Measurements from ENCODE around the gene UCHL3. TPM values are rescaled to one million over a fixed set of nuclear protein-coding genes. Genes with fewer than 3 reads are reported as not detected.

Gene UCHL3
- total RNA-seq, 3 donors from 2014 or later = 29.2 to 33.2 (median 29.6) TPM

DNA sequence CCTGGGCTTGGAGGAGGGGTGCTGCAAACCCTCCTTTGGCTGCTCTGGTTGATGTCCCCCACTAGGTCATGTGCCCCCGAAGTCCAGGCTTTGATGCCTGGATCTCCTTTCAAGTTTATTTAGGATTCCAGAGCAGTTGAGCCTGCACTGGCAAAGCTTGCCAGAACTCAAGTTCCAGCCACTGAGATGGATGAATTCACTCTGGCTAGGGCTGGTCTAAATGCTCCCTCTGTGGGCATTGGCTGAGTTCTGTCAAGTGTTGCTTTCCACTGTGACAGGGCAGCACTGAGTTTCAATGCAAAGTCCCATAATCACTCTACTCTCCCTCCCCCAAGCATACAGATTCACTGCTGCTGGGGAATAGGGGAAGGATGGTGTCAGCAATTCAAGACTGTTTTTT lies 68.7 kb downstream of the UCHL3 start:
- Histone ChIP-seq H3K27ac (no peak overlapping the region), H3K9me3 (no peaks in the 10 kb centered on the region), H3K36me3 (no peaks in the 10 kb centered on the region), H3K4me1 (no peaks in the 10 kb centered on the region), H3K4me3 (no peak overlapping the region), H3K27me3 (no peaks in the 10 kb centered on the region)
- DNase-seq (ENCODE audit: low spot score in 2 of 2) = no peak
- TF ChIP-seq, protein P1, sequence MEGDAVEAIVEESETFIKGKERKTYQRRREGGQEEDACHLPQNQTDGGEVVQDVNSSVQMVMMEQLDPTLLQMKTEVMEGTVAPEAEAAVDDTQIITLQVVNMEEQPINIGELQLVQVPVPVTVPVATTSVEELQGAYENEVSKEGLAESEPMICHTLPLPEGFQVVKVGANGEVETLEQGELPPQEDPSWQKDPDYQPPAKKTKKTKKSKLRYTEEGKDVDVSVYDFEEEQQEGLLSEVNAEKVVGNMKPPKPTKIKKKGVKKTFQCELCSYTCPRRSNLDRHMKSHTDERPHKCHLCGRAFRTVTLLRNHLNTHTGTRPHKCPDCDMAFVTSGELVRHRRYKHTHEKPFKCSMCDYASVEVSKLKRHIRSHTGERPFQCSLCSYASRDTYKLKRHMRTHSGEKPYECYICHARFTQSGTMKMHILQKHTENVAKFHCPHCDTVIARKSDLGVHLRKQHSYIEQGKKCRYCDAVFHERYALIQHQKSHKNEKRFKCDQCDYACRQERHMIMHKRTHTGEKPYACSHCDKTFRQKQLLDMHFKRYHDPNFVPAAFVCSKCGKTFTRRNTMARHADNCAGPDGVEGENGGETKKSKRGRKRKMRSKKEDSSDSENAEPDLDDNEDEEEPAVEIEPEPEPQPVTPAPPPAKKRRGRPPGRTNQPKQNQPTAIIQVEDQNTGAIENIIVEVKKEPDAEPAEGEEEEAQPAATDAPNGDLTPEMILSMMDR (IDR thresholded peaks at IDR 0.05) = no peak
- TF ChIP-seq POLR2AphosphoS5 (IDR thresholded peaks at IDR 0.05) = no peak
- no peak for TF ChIP-seq POLR2A (IDR thresholded peaks at IDR 0.05)
- intact Hi-C loops (cut with DNase I; ENCODE audit: low total_unique reads) = no loop called here

DNA sequence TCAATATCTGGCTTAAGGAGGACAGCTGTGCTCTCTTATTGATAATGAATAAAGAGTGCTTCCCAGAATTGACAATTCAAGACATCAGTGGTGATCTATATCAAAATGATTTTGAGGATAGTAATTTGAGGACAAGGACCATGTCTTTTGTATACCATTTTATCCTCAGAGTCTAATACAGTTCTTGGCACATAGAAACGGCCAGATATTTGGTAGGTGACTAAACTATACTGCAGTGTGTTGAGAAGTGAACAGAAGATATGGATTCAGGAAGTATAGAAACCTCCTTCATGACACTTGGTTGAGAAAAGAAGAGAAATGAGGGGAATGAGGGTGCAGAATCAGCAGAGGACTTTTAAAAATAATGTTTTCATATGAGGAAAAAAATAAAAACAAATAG lies 70.4 kb downstream of the UCHL3 start:
- DNase-seq (ENCODE audit: low spot score in 2 of 2) = no peak
- H3K4me1 ChIP-seq = no peaks in the 10 kb centered on the region
- intact Hi-C loops (cut with DNase I; ENCODE audit: low total_unique reads) = no loop called here
- TF ChIP-seq, protein P1 (IDR thresholded peaks at IDR 0.05) = no peak
- TF ChIP-seq POLR2AphosphoS5 (IDR thresholded peaks at IDR 0.05) (no peak), POLR2A (IDR thresholded peaks at IDR 0.05) (no peak)
- H3K9me3 ChIP-seq = no peaks in the 10 kb centered on the region
- no peaks in the 10 kb centered on the region for H3K36me3 ChIP-seq
- H3K27me3 ChIP-seq = no peaks in the 10 kb centered on the region
- H3K4me3 ChIP-seq = no peak overlapping the region
- H3K27ac ChIP-seq = no peak overlapping the region

DNA sequence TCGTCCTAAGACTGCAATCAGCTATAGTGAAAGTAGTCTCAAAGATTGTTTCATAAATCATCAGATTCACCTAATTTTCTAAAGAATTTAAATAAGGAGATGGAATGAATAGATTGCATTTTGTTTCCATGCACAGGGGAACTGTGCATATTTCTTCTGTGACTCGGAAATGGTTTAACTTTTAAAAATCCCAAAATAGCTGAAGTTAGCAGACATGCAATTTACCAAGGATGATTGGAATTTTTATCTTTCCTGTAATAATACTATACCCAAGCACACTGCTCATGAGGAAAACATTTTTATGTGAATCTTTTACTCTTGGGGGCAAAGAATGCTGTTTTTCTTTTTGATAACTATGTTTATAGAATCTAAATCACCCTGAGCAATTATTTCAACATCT lies 71.6 kb downstream of the UCHL3 start:
- TF ChIP-seq POLR2A (IDR thresholded peaks at IDR 0.05) (no peak), POLR2AphosphoS5 (IDR thresholded peaks at IDR 0.05) (no peak)
- TF ChIP-seq, protein P1 (IDR thresholded peaks at IDR 0.05) = no peak
- Histone ChIP-seq H3K27me3 (no peaks in the 10 kb centered on the region), H3K4me1 (no peaks in the 10 kb centered on the region), H3K4me3 (no peak overlapping the region), H3K9me3 (no peaks in the 10 kb centered on the region), H3K36me3 (no peaks in the 10 kb centered on the region), H3K27ac (no peak overlapping the region)
- DNase-seq (ENCODE audit: low spot score in 2 of 2) = no peak
- intact Hi-C loops (cut with DNase I; ENCODE audit: low total_unique reads) = no loop called here

DNA sequence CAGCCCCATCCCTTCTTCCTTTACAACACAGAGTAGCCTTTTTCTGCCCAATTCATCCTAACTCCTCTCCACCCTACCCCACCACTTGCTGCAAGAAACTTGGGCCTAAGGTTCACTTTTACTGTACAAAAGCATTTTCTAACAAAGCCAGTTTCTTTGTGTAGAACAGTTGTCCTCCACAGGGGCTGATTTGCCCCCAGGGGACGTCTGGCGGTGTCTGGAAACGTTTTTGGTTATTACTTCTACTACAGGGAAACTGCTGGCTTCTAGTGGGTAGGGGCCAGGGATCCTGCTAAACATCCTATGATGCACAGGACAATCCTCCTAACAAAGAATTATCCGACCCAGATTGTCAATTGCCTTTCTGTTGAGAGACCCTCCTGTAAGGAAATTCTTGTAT lies 79.2 kb downstream of the UCHL3 start:
- intact Hi-C loops (cut with DNase I; ENCODE audit: low total_unique reads) = no loop called here
- TF ChIP-seq POLR2AphosphoS5 (IDR thresholded peaks at IDR 0.05) = no peak
- TF ChIP-seq, protein P1 (IDR thresholded peaks at IDR 0.05) = no peak
- no peak for TF ChIP-seq POLR2A (IDR thresholded peaks at IDR 0.05)

DNA sequence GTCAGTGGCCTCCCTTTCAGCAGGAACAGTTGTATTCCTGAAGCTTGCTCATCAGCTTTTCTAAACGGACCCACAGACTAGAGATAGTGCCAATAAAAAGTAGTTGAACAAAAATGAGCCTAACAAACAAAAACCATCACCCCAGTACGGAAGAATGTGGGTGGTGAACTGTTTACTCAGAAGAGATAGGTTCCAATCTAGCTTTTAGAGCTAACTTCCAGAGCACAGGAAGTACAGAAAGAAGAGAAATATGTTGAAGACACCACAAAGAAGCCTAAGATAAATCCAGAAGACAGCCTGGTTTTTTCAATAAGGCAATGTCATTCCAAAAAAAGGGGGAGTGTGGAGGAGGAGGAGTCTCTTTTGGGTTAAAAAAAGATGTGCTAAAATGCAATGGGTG lies 83.7 kb downstream of the UCHL3 start:
- peaks cover 0 to under 1% of the 10 kb centered on the region in 2 donors for H3K4me1 ChIP-seq
- H3K27me3 ChIP-seq = no peaks in the 10 kb centered on the region
- intact Hi-C loops (cut with DNase I; ENCODE audit: low total_unique reads) = no loop called here
- H3K36me3 ChIP-seq = no peaks in the 10 kb centered on the region
- no peaks in the 10 kb centered on the region for H3K9me3 ChIP-seq
- no peak for DNase-seq (ENCODE audit: low spot score in 2 of 2)
- no peak overlapping the region for H3K4me3 ChIP-seq
- TF ChIP-seq, protein P1 (IDR thresholded peaks at IDR 0.05) = no peak
- TF ChIP-seq POLR2A (IDR thresholded peaks at IDR 0.05) (no peak), POLR2AphosphoS5 (IDR thresholded peaks at IDR 0.05) (no peak)
- peak overlapping the region in 1 of 2 donors; percentile 60 for H3K27ac ChIP-seq

More for the DNA sequence above, 79.2 kb downstream of the UCHL3 start:
- Histone ChIP-seq H3K9me3 (no peaks in the 10 kb centered on the region), H3K4me3 (no peak overlapping the region), H3K27me3 (no peaks in the 10 kb centered on the region), H3K36me3 (no peaks in the 10 kb centered on the region), H3K4me1 (no peaks in the 10 kb centered on the region), H3K27ac (no peak overlapping the region)
- DNase-seq (ENCODE audit: low spot score in 2 of 2) = no peak
